NOMO-1 (cell line): ENCODE data around the gene SUPT4H1.
"Not testable (repeated sequence)": the region's sequence is repeated elsewhere in the genome, so short reads cannot be mapped to it uniquely, and the experiment has no call there.

ENCODE experiments used
- DNase-seq, 2 experiments: peaks; one replicate each; lab custom pipeline; 2025; ENCODE audit not compliant: unreplicated experiment in 2 of 2; lab: John Stamatoyannopoulos, UW

SUPT4H1 gene

DNA sequence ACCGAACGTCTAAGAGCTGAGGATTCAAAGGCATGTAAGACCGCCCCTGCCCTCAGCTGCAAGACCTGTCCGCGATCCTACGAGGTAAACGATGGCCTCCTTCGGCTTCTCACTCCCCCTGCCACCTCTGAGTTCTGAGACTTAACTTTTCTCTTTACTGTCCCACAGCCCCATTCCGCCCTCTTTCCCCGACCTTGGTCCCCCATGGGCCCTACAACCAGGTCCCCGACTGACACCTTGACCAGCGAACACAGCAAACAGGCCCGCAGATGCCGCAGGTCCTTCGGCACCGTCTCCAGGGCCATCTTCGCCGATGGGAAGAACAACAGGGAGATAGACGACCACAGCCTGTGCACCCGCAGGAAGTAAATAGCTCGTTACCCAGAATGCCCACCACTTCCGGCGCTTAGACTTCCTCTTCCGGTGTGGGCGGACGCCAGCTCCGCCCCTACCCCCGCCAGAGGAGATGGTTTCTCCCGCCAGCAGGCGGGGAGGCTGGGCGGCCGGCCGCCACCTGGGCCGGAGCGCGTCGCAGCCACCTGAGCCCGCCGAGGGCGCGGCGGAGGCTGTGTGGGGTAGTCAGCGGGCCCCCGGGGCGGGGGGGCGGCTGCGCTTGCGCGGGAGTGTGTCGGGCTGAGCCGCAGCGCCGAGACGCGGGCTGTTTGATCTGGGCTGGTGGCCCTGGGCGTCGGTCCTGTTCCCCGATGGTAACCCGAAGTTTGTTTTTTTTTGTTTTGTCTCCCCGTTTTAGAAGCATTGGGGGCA lies at the start of gene SUPT4H1:
TSS of gene SUPT4H1 (minus strand) at position 371 of the 765 bp plus-strand sequence. CDS start at position 305, 66 bp downstream.
- DNase-seq: peak; percentile 90 to 94

GRCh38 chr17:58401287-58401686 lies 49.3 kb upstream of the SUPT4H1 start:
- DNase-seq: no peak

GRCh38 chr17:58400826-58401225 lies 48.8 kb upstream of the SUPT4H1 start:
- no peak for DNase-seq

DNA sequence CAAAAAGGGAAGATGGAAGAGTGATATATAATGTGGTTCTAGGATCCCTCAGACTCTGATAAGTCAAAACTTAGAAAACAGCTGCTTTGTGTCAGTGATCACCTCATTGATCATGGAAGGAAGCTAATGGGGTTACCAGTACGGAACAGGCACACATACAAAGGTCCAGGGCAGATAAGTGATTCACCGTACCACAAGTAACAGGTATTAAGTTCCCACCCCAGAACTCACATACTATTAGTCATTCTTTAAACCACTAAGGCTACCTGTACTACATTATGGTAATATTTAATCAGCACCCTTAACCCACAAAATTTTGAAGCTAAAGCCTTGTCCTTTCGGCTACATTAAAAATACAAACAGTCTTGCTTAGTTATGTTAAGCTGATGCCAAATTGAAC lies 48.0 kb upstream of the SUPT4H1 start:
- no peak for DNase-seq

GRCh38 chr17:58398574-58399266 lies 46.7 kb upstream of the SUPT4H1 start:
- DNase-seq: no peak

DNA sequence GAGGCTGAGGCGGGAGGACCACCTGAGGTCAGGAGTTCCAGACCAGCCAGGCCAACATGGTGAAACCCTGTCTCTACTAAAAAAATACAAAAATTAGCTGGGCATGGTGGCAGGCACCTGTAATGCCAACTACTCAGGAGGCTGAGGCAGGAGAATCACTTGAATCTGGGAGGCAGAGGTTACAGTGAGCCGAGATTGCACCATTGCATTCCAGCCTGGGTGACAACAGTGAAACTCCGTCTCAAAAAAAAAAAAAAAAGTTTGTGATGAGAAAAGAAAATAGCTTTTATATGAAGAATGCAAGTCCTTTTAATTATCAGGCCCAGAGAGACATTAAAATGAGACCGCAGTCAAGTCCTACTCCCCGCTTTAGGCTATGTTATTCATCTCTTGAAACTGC lies 45.4 kb upstream of the SUPT4H1 start:
- DNase-seq: not testable (repeated sequence)

- no peak for DNase-seq
Measured at GRCh38 chr17:58396173-58396572, 44.2 kb upstream of the SUPT4H1 start.

GRCh38 chr17:58394534-58395223 lies 42.7 kb upstream of the SUPT4H1 start:
- no peak for DNase-seq

DNA sequence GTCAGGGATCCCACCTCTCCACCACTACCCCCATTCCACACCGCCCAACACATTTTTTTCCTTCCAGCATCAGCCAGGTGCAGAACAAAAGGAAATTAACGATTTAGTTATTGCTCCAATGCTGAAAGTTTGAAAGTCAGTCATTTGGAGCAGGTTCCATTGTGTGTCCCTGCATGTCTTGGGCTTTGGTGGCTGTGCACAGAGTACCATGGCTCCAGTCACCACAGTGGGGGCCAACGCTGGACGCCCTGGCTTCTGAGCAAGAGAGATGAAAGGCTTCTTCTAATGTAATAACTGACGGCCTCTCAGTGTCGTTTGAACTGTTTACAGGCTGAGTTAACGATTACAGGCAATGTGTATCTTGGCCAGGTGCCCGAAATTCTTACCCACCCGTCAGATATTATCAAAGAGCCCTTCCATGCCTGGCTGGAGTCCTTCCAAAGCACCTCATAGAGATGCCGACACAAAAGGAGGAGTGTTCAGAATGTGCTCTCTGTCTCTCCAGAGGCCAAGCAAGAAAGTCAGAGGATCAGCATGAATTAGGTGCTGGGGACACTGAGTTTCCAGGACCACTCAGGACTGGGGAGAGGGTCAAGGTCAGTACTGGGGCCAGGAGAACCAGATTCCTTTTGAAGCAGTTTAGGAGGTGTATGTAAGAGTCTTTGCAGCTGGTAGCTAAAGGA lies 39.4 kb upstream of the SUPT4H1 start:
- no peak for DNase-seq

- DNase-seq: no peak
Measured at GRCh38 chr17:58390884-58391283, 38.9 kb upstream of the SUPT4H1 start.

GRCh38 chr17:58388302-58389190 lies 36.5 kb upstream of the SUPT4H1 start:
- no peak for DNase-seq

GRCh38 chr17:58387834-58388233 lies 35.8 kb upstream of the SUPT4H1 start:
- DNase-seq: no peak

GRCh38 chr17:58386708-58387107 lies 34.7 kb upstream of the SUPT4H1 start:
- DNase-seq: no peak

DNA sequence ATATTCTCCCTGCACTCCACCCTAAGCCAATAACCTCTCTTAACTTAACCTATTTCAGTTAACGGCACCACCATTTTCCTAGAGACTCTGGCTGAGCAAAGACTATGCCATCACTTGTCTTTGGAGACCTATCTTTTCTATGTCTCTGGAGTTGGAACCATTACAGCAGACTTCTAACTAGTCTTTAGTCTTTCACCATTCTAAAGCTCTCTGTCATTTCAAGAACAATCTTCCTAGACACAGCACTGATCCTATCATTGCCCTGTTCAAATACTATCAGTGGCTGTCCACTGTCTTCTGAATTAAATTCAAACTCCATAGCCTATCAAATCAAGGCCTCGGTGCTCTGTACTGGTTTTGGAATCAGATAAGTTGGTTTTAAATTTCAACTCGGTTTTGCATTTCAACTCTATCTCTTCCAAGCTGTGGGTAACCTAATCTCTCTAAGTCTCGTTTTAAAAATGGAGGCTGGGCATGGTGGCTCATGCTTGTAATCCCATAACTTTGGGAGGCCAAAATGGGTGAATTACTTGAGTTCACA lies 33.4 kb upstream of the SUPT4H1 start:
- DNase-seq: no peak

- DNase-seq: peak in 1 of 2 experiments; percentile 63
Measured at GRCh38 chr17:58384897-58385296, 32.9 kb upstream of the SUPT4H1 start.

- no peak for DNase-seq
Measured at GRCh38 chr17:58383892-58384462, 32.0 kb upstream of the SUPT4H1 start.

GRCh38 chr17:58382872-58383242 lies 30.9 kb upstream of the SUPT4H1 start:
- no peak for DNase-seq

DNA sequence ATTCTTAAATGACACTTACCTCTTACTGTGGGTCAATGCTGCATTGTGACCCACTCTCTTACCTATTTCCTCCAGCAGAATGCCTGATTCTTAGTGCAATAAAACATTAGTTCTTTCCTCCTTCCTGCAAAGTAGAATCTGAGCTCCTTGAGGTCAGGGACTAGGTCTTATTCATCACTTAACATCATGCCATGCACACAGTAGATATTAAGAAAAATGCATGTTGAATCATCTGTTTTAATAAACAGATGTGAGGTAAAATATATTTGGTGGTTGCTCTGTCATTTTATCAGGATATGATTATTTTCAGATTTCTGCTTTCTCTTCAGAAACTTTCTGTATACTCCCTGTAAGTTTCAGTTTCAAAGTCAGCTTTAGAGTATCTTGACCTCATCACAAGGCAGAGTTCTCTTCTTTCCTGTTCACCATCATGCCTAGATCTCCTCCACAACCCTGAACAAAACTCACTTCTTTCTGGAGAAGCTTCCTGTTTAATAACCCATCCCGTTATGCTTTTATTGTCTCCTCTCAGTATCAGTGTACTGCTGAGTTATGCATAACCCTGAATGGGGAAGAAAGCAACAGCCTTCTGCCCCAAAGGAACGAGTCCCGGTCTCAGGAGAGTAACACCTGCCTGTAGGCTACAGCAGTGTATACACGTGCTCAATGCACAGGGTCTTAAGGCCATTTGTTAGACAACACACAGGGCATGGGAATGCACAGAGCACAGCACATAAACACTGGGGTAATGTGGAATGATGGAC lies 30.3 kb upstream of the SUPT4H1 start:
- DNase-seq: no peak
